Mucosa of descending colon (tissue), 3 donors: Measurements from ENCODE around the gene THOC3. TPM values are rescaled to one million over a fixed set of nuclear protein-coding genes. Genes with fewer than 3 reads are reported as not detected.
"Not testable (repeated sequence)": the region's sequence is repeated elsewhere in the genome, so short reads cannot be mapped to it uniquely, and the experiment has no call there.

Experiments used
- ATAC-seq: fragments of 200-7000 bp; cut with Tn5 transposase; one replicate; pipeline ENCODE4 v1.9.1; 2020; ENCODE audit warnings: mild to moderate bottlenecking, moderate library complexity
- DNase-seq, 3 donors: peaks; one replicate each; pipeline ENCODE4 v3.0.0-alpha.2; 2020
- H3K36me3 ChIP-seq: fragments of 200-600 bp; one replicate; pipeline ENCODE4 v1.8.0; 2021; ENCODE audit warnings: low read depth, mild to moderate bottlenecking
- H3K4me1 ChIP-seq: fragments of 200-600 bp; one replicate; pipeline ENCODE4 v1.8.0; 2021; ENCODE audit warnings: low read depth, mild to moderate bottlenecking
- H3K4me3 ChIP-seq: fragments of 200-600 bp; one replicate; pipeline ENCODE4 v1.8.0; 2021; ENCODE audit warnings: mild to moderate bottlenecking
- H3K9me3 ChIP-seq: fragments of 200-600 bp; one replicate; pipeline ENCODE4 v1.8.0; 2021; ENCODE audit warnings: mild to moderate bottlenecking
- intact Hi-C, 2 donors: fragments of 100-400 bp; cut with DNase I in 1 of 2; cut with micrococcal nuclease in 1 of 2; formaldehyde crosslinking; loops; one replicate each; pipeline versions ENCODE4 v1.11.0 to v1.11.1; 2022; cut with DNase I, micrococcal nuclease
- total RNA-seq, 3 donors: library from RNA; stranded (reverse); fragmentation: NEBNext Ultra II Directional in 2 of 3; extraction: Animal tissue kit (Norgen Biotek cat#: 25700) in 2 of 3; gene quantifications; one replicate each; pipeline versions ENCODE4 v1.2.1 to v1.2.4, GENCODE V29; 2021 to 2023
- donor health status: DM: no; HTN: no; CAD: no; lungs with moderate emphysema.
- donor health status: DM: no; HTN: no; CAD: no.
- donor health status: DM: no; HTN: yes; CAD: no.

Gene THOC3
- total RNA-seq, 3 donors from 2014 or later = 29.4 to 34.1 (median 30.7) TPM

DNA sequence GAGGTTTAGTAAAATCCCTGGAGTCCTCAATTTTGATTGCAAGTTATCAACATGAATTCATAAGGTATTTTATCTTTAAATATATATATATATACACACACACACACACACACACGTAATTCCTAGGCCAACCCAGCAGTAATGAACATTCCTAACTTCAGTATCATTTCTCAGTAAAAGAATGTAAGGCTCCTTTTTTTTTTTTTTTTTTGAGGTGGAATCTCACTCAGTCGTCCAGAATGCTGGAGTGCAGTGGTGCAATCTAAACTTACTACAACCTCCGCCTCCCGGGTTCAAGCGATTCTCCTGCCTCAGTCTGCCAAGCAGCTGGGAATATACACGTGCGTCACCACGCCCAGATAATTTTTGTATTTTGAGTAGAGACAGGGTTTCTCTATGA lies 5.8 kb downstream of the THOC3 start:
- H3K36me3 ChIP-seq, DNase-seq, H3K9me3 ChIP-seq, ATAC-seq, H3K4me3 ChIP-seq, H3K4me1 ChIP-seq, intact Hi-C loops: not testable (repeated sequence)

DNA sequence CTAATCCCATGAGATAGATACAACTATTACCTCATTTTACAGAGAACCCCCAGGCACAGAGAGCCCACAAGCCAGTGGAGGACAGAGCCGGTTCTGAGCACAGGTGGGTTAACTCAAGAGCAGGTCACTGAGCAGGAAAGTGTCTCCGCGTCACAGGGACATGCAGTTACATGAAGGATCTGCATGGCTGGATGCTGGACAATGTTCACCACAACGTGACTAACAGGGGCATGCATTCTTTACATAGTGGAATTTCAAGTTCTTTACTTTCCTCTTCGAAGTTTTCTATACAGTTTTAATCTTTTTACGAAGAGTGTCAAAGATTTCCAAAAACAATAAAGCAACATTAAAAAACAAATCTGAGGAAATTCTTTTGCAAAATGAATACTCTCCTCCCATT lies 7.9 kb downstream of the THOC3 start:
- H3K36me3 ChIP-seq, intact Hi-C loops, ATAC-seq, DNase-seq, H3K4me1 ChIP-seq, H3K4me3 ChIP-seq, H3K9me3 ChIP-seq: not testable (repeated sequence)

DNA sequence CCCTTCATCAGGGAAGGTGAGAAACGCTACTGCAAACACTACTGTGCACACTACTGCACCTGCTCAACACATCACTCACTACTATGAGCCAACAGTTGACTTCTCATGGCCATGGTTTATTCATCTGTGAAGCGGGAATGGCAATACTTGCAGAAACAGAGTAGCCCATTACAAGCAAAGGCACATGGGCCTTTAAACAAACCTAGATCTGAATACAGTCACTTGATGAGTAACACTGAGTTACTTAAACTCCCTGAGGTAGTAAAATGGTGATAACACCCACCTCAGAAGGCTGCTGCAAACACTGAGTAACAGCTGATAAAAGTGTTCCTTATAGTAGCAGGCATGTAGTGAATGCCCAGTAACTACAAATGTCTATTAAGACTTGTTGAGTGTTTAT lies 9.6 kb downstream of the THOC3 start:
- ATAC-seq, H3K36me3 ChIP-seq, H3K9me3 ChIP-seq, H3K4me3 ChIP-seq, H3K4me1 ChIP-seq, DNase-seq, intact Hi-C loops: not testable (repeated sequence)

DNA sequence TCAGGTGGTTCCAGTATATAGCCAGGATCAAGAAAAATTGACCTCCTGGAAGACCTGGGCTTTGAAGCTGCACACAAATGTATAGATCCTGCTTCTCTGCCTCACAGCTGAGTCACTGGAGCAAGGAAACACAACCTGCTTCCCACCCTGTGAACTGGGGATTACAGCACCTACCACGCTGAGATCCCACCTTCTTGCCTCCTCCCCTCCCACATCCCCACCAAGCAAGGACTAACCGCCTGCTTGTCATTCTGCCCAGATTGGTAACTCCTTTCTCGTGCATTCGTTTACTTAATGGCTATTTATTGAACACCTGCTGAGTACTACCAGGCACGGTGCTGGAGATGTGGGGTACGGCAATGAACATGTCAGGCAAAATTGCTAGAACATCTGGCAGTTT lies 14.0 kb downstream of the THOC3 start:
- H3K9me3 ChIP-seq, intact Hi-C loops, H3K36me3 ChIP-seq: not testable (repeated sequence)

DNA sequence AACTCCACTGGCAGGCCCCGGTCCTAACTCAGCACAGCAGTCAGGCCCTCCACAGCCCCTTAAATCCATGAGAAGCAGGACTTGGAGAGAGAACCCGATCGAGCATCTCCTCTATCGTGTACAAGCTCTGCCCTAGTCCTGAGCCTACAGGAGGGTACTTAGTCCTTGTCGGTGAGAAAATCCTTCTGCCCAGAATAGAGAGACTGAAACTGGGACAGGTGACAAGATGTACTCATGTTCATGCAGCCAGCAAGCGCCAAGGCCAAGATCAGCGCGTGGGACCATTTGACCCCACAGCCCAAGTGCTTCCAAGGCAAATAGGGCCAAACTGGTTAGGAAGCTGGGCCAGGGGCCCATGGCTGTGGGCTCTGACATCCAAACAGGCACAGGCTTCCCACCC lies 15.3 kb downstream of the THOC3 start:
- H3K9me3 ChIP-seq, ATAC-seq, intact Hi-C loops: not testable (repeated sequence)

More for the DNA sequence above, 14.0 kb downstream of the THOC3 start:
- not testable (repeated sequence) for ATAC-seq, H3K4me3 ChIP-seq, H3K4me1 ChIP-seq, DNase-seq

DNA sequence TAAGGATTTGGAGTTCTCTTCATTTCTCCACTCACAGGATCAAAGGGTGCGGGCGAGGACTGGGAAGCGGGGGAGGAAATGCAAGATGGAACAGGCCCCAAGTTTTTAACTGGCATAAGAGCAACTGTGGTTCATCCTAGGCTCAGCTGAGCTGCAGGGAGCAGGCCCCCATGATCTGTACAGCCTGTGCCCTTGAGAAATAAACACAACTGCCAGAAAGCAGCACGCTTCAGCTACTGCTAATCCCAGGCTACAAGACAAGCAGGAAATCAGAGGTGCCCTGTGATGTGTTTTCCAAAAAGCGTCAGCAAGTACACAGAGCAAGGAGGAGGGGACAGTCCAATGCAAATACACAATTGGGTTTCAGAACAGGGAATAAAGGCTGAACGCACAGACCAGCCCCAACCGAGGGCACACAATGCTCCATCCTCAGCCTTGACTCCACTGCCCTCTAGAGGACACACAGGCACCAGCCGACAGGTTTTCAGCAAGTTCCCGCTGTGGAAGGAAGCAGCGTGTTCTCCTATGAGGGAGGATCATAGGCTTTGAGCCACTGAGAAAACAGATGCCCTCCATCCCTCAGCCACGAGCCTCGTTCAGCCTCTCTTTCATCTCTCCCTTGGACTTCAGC lies 16.7 kb downstream of the THOC3 start:
- DNase-seq, H3K4me3 ChIP-seq, intact Hi-C loops, H3K9me3 ChIP-seq, H3K4me1 ChIP-seq, H3K36me3 ChIP-seq: not testable (repeated sequence)
- ATAC-seq = peak; percentile 91

More for the DNA sequence above, 15.3 kb downstream of the THOC3 start:
- H3K36me3 ChIP-seq, H3K4me3 ChIP-seq, DNase-seq, H3K4me1 ChIP-seq: not testable (repeated sequence)

DNA sequence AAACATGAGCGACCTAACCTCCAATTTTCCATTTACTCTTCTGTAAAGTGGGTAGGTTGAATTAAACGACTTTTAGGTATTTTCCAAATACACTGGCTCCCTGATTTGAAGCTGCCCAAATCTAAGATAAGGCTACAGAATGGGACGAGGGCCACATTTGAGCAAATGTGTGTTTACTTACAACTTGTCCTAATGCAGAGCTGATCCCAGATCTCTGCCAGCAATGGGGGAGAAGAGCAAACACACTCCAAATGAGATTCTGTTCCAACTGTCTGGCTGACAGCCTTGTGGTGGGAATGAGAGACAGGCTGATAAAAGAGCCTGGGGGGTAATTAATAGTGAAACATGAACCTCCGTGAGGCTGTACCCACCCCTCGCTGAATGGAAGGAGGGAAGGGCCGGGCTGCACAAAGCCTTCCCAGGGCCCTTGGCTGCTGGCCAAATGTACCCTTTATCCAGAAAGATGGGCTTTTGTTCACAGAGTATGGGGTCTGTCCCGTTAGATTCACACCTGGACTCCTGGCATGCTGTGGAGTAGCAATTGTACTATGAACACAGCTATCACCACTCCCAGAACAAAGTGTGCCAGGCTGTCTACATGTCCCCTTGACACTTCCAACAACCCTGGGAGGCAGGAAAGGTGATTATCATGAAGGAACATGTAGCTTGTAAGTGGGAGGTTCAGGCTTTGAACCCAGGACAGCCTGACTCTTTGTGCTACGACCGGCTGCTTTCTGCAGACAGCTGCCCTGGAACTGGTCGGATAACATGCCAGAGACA lies 19.6 kb downstream of the THOC3 start:
- H3K4me3 ChIP-seq, ATAC-seq, H3K4me1 ChIP-seq, H3K9me3 ChIP-seq, DNase-seq, H3K36me3 ChIP-seq, intact Hi-C loops: not testable (repeated sequence)

DNA sequence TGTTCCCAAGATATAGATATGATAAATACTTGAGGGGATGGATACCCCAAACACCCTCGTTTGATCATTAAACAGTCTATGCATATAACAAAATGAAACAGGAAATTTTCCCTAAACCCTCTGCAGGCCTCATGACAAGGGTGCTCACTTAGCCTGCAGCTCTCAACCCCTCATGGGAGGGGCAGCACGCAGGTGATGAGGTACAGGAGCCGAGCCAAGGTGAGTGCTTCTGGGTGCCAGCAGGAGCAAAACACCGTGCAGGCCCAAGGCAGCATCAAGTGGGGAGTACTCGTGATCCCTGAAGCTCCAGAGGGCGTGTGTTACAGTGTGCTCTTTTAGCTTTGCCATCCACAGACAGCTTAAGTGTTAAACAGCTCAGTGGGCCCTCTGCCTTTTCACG lies 24.9 kb downstream of the THOC3 start:
- H3K9me3 ChIP-seq, H3K36me3 ChIP-seq, H3K4me1 ChIP-seq, intact Hi-C loops, DNase-seq, H3K4me3 ChIP-seq: not testable (repeated sequence)
- ATAC-seq = peak; percentile 56

DNA sequence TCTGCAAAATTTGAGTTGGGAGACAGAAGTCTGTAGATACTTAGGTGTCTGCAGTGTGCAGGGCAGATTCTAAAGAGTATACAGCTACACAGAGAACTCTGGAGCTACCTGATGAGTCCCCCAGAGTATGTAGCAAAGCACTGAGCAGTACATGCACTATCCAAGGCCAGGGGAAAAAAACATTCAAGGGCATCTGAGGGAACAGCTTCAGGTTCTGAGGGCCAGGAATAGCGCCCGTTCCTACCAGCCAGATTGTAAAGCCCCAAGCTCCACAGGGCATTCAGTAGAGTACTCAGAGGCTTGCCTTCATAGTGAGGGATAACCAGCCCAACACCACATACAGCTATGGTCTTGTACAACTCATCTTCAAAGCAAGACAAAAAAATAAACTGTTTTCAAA lies 27.5 kb downstream of the THOC3 start:
- H3K36me3 ChIP-seq, intact Hi-C loops, H3K4me3 ChIP-seq, ATAC-seq, DNase-seq, H3K4me1 ChIP-seq, H3K9me3 ChIP-seq: not testable (repeated sequence)

DNA sequence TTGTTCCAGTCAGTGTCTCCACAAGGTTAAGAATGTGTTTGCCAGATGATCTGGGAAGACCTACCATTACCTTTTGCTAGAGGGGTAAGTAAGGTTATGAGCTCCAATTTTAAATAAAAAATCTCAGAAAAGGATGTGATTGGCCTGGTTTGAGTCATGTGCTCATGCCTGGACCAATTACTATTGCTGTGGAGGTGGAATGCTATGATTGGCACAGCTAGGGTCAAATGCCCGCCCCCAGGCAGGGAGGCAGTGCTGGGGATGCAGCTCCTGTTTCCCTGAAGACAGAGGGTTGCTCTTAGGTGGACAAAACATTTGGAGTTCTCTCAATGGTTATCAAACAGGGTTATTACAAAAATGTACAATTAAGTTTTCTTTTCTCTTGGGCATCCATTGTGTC lies 29.6 kb downstream of the THOC3 start:
- DNase-seq, H3K36me3 ChIP-seq, H3K4me3 ChIP-seq, H3K4me1 ChIP-seq, H3K9me3 ChIP-seq, ATAC-seq, intact Hi-C loops: not testable (repeated sequence)

DNA sequence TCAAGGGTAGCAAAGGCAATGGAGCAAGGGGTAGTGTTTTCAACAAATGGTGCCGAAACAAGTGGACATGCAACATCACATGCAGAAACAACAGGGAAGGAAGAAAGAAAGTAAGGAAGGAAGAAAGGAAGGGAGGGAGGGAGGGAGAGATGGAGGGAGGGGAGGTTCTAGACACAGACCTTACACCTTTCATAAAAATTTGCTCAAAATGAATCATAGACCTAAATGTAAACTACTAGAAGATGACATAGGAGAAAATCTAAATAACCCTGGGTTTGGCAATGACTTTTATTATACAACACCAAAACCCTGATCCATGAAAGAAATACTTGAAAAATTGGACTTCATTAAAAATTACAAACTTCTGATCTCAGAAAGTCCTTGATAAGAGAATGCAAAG lies 39.4 kb downstream of the THOC3 start:
- ATAC-seq, H3K36me3 ChIP-seq, H3K4me1 ChIP-seq, DNase-seq, H3K9me3 ChIP-seq, H3K4me3 ChIP-seq, intact Hi-C loops: not testable (repeated sequence)

DNA sequence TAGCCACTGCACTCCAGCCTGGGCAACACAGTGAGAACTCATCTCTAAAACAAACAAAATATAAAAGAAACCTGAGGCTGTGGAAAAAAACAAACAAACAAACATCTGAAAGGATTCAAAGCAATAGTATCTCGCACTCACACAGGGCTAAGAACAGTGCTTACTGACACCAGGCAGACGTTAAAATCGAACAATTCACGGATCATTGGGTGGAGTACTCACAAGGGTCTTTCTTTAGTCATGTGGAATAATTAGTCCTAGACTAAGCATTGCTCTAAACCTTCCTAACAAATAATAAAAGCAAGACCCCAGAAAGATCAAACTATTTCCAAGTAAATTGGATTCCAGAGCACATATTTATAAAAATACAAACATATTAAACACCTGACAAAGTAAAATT lies 43.0 kb downstream of the THOC3 start:
- H3K4me3 ChIP-seq, DNase-seq, H3K4me1 ChIP-seq, intact Hi-C loops, H3K9me3 ChIP-seq, H3K36me3 ChIP-seq, ATAC-seq: not testable (repeated sequence)
